RKO (cell line): ENCODE measurements around the gene JADE3.
A peak's percentile ranks its signal among the peaks of the same experiment; 100 is the strongest.

Experiments used
- DNase-seq: peaks from one replicate; pipeline ENCODE4 v3.0.0-alpha.2; 2016; ENCODE audit warnings: low spot score

The JADE3 gene

DNA sequence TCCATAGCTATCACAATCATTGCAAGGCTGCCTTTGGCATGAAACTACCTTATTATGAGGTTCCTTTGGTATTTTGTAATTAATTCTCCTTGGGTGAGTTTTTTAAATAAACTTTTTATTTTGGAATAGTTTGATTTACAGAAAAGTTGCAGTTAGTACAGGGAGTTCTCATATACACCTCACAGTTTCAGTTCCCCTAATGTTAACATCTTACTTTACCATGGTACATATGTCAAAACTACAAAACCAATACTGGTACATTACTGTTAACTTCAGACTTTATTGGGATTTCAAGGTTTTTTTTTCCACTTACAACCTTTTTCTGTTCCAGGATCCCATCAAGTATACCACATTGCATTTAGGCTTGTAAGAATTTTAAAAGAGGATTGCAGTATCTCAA lies 114.0 kb downstream of the JADE3 start:
- no peak for DNase-seq

DNA sequence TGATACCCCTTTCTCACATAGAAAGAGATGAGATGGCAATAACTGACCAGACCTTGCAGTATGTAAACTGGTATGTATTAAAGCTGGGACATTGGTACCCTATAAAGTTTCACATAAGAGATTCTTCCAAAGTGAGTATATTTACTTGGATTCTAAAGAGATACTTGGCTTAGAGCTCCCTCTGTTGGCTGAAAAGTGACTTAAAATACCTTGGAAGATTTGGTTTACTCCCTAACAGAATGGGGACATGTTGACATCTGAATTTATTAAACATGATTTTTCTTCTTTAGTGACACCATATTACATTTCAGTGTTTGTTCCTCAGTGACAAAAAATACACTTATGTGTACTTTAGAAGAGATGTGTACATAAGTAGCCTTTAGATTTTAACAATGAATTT lies 118.1 kb downstream of the JADE3 start:
- peak; percentile 77 for DNase-seq

DNA sequence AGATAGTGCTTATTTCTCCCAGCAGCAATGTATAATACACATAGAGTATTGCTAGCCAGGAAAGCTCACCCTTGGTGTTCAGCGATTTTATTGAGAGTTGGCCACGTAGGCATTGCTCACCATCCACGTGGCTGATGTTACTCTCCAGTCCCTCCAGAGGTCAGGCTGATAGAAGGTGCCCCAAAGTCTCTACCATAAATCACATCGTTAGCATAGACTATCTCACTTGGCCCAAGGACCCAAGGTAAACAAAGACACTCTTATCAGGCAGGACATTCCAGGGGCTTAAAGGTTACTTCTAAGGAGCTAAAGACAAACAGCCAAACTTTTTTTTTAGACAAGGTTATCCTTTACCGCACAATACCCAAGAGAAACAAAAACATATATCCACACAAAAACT lies 135.8 kb downstream of the JADE3 start:
- DNase-seq: peak; percentile 37

DNA sequence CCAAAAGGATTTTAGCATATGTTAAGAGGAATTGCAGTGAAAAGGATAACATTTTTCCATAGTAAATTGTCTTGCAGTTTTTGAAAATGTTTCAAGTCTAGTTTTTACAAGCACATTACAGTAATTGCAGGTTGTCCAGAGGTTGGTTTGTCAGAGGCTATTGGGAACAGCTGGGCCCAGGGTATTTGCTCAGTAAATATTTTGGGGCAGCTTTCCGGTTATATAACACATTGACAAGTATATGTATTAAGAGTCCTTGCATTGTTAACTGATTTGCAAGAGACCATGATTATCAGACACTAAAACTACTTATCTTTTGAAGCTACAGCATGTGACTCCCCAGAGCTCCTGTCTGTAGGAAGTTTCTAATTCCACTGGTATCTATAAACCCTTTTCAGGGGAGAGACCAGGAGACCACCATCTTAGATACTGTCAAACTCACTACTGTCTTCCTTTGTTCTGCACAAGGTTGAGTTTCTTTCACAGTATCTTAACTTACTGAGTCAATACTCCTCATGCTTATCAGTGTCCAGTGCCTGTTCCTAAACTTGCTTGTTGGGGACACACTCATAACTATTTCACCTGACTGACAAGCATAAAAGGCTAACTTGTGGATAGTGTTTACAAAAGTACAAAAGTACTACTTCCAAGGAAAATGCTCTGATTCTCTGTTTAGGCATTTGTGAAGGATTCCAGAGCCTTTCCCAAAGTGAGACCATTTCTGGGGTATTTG lies 147.1 kb downstream of the JADE3 start:
- no peak for DNase-seq

DNA sequence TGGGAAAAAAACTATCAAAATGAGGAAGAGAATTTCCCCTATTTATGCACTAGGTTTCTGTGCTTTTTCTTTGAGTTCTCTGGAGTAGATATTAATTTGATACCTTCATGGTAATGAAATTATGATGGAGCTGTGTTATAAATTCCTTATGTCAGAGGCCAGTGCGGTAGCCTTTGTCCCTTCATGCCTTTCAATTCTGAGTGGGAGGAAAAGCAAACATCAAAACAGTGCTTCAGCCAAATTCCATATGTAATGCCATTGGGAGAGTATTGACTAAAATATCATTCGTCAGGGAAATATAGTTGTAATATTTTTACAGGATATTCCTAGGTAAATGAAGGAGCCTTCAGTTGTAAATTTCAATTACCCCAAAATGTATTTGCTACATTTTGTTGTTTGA lies 148.5 kb downstream of the JADE3 start:
- DNase-seq: no peak

DNA sequence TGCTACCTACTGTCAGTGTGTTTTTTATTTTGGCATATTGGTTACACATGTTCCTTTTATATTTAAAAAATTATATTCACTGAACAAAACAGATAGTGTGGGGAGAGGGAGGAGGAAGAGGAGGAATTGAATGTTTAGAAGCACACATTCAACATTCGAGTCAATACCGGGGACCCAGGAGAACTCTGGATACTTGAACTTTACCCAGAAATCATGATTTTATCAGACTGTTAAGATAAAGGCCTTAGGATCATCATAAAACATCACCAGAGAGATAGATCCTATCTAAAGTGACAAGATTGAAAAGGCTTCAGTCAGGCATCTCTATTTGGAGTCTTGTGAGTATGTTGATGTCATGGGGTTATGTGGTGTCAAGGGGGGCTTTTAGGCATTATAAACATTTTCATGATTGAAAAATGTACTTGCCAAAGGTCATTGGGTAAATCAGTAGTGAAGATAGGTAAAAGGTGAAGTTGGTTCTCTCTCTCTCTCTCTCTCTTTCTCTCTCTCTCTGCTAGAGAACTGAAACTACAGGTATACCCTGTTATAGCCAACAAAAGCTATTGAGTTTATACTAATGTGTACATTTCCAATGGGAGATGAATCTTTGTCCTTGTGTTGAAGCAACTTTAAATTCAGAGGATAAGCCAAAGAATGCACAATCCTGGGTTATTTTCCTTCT lies 149.2 kb downstream of the JADE3 start:
- no peak for DNase-seq

DNA sequence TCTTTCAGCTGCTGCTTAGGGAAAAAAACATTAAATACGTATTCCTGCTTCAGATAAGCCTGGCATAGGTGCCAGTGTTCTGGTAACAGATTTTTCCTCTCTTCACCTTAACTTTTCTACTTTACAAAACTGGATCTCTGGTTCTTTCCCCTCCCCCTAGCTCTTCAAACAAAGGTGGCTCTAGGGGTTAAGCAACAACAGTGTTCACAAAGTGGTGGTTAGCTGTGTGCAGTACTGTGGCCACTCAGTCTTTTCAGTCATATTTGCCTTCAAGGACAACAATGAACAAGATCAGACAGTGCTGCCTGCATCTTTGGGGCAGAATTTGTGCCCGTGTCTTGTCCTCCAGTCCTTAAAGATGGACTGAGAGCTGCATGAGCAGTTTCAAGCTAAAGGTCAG lies 151.0 kb downstream of the JADE3 start:
- DNase-seq: no peak

DNA sequence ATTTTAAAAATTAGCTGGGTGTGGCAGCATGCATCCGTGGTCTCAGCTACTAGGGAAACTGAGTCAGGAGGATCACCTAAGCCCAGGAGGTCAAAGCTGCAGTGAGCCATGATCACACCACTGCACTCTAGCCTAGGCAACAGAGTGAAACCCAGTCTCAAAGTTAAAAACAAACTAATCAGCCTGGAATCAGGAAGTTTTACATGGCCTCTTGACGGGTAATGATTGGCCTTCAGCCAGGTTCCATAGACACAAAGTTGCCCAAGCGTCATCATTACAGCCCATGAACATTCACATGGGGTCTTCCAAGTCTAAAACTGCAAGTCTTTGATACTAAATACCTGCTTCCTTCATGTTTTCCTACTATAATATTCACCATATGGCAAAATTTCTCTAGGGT lies 156.0 kb downstream of the JADE3 start:
- DNase-seq: no peak

DNA sequence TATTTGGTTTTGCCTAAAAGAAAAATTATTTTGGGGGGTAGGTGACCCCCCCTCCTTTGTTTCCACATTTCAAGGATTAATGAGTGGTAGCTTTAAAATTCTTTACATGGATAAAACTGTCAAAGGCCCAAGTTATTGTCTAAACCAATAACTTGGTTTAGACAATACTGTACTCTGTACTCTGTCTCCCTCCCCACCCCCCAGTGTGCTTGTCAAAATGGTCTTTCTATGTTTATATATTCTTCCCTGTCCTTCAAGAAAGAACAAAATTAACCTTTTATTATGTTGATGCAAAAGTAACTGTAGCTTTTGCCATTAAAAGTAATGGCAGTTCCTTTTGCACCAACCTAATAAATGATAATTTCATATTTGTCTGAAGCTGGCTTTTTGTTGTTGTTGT lies 156.5 kb downstream of the JADE3 start:
- no peak for DNase-seq

DNA sequence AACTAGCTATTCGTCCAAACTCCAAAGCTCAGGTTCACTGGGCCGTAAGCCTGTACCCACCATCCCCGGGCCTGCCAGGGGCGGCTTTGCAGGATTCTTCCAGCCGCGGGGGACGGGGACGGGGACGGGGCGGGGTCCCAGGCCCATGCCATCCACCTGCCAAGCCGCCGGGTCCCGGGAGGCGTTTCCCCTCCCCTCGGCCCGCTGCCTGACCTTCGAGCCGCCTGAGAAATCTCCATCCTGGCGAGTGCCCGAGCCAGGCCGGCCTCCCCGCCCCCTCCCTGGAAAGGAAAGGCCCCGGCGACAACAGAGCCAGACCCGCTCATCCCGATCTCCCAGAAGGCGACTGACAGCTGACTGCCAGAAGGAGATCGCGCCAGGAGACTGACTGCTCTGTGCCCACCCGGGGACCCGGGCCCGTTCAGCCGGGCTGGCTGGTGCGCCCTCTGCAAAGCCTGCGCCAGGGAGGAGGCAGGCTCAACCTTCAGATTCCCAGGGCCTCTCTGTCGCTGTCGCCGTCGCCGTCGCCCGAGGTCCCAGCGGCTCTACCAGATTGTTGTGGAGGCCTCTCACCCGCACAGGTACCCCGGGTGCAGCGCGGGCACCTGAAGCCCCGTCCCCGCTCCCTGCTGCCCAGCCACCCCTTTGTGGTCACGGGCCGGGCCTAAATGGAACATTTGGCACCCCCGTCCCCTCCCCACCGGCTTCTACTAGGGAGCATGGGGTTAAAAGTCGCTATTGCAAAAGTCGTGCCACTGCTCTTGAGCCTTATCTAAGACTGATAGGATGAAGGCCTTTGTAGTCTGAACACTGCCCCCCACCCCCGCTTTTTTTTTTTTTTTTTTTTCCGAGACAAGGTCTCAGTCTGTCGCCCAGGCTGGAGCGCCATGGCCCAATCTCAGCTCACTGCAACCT lies 166.2 kb downstream of the JADE3 start, which contains the start of gene RGN:
RGN (plus strand) TSS at position 315 of the 915 bp plus-strand sequence. CDS start 2,702 bp downstream, outside the sequence.
- no peak for DNase-seq

DNA sequence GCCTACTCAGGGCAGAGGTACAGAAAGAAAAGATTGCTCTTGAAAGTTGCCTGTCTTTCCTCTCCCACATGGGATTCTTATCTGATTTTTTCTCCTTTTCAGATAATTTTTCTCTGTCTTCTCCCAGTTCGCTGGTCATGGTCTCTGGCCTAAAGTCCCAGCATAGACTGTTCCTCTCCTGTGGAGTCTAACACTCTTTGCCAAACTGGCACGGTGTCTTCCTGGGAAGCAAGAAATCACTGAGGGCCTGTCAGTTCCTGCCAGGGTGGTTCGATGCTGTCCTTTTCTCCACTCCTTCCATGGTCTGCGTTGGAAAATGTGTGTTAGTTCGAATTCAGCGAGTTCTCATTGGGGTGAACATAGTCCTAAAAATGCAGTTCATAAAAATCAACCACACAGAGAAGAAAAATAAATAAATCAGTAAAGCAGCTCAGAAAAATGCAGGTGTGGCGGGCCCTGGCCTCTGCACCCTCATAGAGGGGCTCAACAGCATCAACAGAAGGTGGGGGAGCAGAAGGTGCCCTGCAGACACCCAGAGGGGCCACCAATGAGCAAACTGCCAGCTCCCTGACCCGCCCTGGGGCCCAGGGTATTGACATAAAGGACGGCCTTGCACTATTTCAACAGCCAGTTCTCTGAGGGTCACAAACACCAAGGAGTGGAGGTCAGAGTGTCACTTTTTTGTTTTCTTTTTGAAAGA lies 168.1 kb downstream of the JADE3 start:
- DNase-seq: no peak

DNA sequence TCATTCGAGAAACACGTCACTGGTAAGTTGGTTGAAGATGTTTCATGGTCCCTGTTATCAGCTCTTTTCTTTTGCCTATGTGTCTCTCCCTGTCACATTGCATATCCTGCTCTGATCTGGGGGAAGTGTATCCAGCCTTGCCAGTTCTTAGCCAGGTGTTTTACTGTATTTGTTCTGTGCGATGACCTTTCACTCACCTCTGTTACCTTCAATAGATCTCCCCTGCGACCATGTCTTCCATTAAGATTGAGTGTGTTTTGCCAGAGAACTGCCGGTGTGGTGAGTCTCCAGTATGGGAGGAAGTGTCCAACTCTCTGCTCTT lies 168.7 kb downstream of the JADE3 start:
- no peak for DNase-seq

DNA sequence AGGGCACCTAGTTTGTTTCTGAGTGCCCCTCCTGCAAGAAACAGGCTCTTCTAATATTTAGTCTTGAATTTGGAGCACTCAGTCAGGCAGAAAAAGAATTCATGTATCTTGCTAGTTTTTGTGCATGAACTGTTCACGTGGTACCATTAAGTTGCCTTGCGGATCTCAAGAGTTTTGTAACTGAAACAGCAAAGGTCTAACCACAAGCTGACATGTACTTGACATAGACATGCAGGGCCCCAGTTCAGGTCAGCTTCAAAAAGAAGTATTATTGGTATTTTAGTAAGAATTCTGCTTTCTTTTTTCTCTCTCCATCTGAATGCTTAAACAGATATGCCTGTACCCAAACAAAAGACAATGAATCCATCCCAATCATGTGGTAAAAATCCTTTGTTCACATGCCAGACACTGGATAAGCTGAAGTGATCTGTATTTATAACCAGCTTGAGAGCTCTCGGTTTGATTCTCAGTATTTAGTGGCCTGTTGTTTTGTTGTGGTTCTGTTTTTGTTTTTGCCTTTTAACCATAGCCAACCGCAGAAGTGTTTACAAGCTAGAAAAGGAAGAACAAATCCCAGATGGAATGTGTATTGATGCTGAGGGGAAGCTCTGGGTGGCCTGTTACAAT lies 179.0 kb downstream of the JADE3 start:
- no peak for DNase-seq

DNA sequence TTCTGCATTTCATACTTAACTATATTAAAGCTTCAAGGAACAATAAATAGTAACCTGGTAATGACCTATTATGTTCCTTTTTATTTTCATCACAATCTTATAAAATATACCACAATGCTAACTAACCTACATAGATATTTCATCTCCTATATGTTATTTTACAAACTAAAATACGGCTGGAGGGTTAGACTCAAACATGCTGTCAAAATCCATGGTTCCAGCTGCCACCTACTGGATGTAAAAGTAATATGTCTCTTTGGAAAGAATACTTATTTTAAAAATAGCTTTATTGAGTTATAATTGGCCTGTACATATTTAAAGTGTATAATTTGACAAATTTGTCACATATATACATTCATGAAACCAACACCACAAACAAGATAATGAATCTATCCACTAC lies 181.0 kb downstream of the JADE3 start:
- peak; percentile 67 for DNase-seq

DNA sequence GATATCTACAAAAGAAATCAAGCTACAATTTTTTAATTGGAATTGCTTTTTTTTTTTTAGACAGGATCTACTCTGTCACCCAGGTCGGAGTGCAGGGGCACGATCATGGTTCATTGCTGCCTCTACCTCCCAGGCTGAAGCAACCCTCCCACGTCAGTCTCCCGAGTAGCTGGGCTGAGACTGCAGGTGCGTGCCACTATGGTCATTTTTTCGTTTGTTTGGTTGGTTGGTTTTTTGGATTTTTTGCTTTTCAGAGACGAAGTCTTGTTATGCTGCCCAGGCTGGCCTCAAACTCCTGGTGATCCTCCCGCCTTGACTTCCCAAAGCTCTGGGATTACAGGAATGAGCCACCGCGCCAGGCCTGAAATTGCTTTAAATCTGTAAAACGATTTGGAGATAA lies 181.6 kb downstream of the JADE3 start:
- DNase-seq: no peak

DNA sequence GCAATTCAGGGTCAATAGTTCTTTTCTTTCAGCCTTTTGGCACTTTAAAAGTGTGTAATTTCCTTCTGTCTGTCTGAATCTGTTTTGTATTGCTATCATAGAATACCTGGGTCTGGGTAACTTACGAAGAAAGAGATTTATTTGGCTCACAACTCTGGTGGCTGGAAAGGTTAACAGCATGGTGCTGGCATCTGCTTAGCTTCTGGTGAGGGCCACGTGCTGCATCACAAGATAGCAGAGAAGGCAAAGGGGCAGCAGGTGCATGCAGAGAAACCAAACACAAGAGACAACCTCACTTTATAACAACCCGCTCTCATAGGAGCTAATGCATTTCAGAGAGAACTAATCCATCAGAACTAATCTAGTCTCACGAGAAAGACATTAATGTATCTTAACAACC lies 184.8 kb downstream of the JADE3 start:
- DNase-seq: no peak

DNA sequence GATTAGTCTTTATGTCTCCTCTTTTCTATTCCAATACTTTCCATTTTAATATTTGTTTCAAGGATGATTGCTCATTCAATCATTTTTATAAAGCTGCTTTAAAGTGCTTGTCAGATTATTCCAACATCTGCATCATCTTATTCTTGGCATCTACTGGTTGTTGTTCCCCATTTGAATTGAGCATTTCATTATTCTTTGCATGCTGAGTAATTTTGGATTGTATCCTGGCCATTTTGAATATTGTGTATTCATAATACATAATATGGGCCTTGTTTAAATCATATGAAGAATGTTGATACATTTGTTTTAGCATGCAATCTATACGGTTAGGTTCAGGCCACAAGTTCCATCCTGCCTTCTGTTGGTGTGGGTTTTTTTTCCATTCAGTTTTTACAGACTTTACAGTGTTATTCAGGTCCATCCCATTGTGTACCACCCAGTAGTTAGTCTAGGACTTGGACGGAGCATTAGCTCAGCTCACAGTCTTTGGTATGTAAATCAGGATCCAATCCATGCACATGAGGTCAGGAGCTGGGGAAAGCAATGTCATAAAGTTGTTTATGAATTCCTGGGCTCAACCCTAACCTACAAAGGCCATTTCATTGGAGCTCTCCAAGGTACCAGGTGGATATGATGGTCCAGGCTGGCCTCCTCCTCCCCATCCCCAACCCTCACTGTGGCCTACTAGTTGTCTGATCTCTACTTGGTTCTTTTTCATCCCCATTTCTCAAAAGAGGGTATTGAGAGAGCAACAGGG lies 186.3 kb downstream of the JADE3 start:
- no peak for DNase-seq

DNA sequence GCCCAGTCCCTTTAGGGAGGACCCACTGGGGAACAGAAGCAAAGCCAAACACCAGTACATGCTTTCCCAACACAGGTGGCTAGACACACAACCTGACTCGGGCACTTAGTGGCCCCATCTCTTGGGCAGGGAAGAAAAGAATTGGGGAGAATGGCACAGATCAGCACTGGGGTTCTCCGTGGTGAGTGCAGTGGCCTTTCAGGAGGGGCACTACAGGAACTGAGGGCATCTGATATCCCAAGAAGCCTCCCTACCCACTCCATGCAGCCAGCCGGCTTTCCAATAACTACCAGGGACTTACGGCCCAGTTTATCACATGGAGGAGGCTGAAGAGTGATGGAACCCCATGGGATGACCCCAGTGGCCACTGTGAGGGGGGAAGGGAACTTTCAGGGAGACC lies 189.0 kb downstream of the JADE3 start:
- no peak for DNase-seq
